GM20000 (cell line): ENCODE results near the gene CLK3.

ENCODE experiments used
- DNase-seq: peaks from one replicate; pipeline ENCODE4 v3.0.0; 2012; ENCODE audit warnings: low spot score
- CTCF ChIP-seq: IDR thresholded peaks from 2 replicates; pipeline ENCODE4 v1.5.1; 2012; ENCODE audit warnings: mild to moderate bottlenecking, control low read depth; ENCODE audit errors: extremely low read depth, missing control alignments

CLK3 gene

GRCh38 chr15:74662064-74662860 lies 46.6 kb downstream of the CLK3 start:
- no peak for DNase-seq
- TF ChIP-seq CTCF, result no peak

- no peak for TF ChIP-seq CTCF
- DNase-seq, result no peak
These were observed 47.8 kb downstream of the CLK3 start for GRCh38 chr15:74663303-74664027.

- no peak for DNase-seq
- TF ChIP-seq CTCF, result no peak
These were observed 48.5 kb downstream of the CLK3 start for GRCh38 chr15:74664028-74664616.

- no peak for DNase-seq
- TF ChIP-seq CTCF, result no peak
These were observed 49.0 kb downstream of the CLK3 start for GRCh38 chr15:74664670-74665069.

GRCh38 chr15:74667975-74668374 lies 52.3 kb downstream of the CLK3 start:
- DNase-seq, result no peak

GRCh38 chr15:74669627-74670026 lies 54.0 kb downstream of the CLK3 start:
- TF ChIP-seq CTCF, result no peak
- DNase-seq, result no peak

More at GRCh38 chr15:74667975-74668374, 52.3 kb downstream of the CLK3 start:
- no peak for TF ChIP-seq CTCF

GRCh38 chr15:74674161-74674560 lies 58.5 kb downstream of the CLK3 start:
- DNase-seq, result no peak
- TF ChIP-seq CTCF, result no peak
